Activated CD8-positive, alpha-beta memory T cell treated with anti-CD3 and anti-CD28 coated beads for 36 hours (primary cell): Measurements from ENCODE around the gene NUTF2. TPM values are rescaled to one million over a fixed set of nuclear protein-coding genes. Genes with fewer than 3 reads are reported as not detected.

Source experiments
- CTCF ChIA-PET: fragments of 350-600 bp; sonication (Branson Sonifier 250); formaldehyde crosslinking; loops from one replicate; lab custom pipeline; 2021; ENCODE audit warnings: antibody characterized with exemption; lab: Charles Lee
- POLR2A ChIA-PET: fragments of 350-600 bp; sonication (Branson Sonifier 250); formaldehyde crosslinking; loops from one replicate; lab custom pipeline; 2021; ENCODE audit warnings: antibody characterized with exemption; lab: Charles Lee
- total RNA-seq, 2 experiments: library from RNA; stranded (reverse); gene quantifications; one replicate each; pipeline ENCODE4 v1.2.3, GENCODE V29; 2021

NUTF2 gene
- 100 to 1,000 TPM; 176 to 179 TPM for total RNA-seq

DNA sequence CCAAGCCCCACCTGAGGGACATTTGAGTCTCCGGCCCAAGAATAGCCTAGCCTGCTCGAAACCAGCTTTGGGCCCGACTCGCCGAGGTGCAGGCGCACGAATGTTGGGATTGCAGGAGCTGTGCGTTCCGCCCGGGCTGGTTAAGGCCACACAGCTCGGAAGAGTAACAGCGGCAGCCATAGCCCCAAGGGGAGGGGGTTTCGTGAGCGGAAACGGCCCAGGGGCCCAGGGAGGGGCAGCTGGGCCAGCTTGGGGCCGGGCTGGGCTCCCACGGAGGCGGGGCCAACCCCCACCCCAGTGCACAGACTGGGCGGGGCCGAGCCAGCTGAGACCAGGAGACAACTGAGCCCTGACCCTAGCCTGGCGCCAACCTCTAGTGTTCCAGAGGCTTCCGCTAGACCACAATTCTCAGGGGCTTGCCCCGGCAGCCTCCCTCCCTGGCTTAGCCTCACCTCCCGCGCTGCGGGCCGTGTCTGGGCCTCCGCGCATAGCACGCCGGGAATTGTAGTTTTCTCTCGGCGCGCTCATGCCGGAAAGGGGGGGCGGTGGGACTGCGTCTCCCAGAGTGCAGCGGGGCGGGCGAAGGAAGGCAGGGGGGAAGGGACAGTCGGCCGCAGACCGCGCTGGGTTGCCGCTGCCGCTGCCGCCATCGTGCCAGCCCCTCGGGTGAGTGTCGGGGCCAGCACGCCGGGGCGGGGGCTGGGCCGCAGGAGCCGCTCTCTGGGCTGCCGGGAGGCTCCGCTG, at the start of gene NUTF2:
Gene NUTF2, plus strand, starts transcription at position 614 of the 744 bp plus-strand sequence. CDS start 18,198 bp downstream, outside the sequence.
- ChIA-PET POLR2A (interaction anchor here (1.6 to 1.8 kb wide), 2 partner anchors 13 to 90 kb away, joined by 6 to 8 read pairs; partner anchors contain the start of gene PSMB10), CTCF (interaction anchor here (1.2 to 2.8 kb wide), 3 partner anchors 13 to 36 kb away, joined by 3 to 8 read pairs (median 5); no protein-coding TSS in a partner anchor)

DNA sequence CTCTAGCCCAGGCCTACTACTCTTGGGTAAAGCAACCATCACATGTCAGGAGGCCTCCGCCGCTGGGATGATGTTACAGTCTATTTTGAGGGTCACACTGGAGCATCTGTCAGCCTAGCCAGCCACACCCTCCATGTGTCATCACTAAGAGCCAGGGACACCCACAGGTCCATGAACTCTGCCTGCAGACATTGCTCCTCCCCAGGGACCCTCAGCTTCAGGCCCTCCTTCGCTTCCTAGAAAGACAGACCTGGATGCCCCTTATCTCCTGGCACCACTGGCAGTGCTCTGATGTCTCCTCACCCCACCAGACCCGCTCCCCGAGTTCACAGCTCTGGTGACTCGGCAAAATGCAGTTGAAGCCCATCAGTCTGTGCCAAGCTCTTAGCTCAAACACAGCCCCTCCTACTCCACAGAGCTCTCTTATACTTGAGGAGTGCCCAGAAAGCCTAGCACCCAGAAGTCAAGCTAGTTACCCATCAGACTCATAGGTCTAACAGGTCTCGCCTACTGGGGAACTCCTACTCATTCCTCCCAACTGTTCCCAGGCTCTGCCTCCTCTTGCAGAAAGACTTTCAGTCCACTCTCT, 46.3 kb upstream of the NUTF2 start:
- ChIA-PET CTCF (interaction anchor here (1.1 kb wide), 1 partner anchor 16 kb away, joined by 5 read pairs; no protein-coding TSS in a partner anchor), POLR2A (no interaction called here)

DNA sequence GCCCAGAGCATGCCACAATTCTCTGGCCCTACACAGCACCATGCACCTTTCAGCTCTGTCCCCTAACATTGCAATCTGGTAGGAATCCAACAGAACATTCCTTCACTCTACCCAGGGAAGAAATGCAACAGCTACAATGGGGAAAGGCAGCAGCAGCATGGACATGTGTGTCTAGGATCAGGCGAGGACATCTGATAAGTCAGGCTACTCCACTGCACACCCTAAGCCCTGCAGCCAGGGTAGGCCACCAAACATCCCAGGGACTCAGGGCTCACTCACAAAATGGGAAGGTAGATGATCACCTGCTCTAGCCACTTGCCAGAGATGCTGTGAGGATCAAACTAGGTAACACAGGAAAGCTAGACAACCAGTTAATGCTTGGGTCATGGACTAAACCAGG, 45.5 kb upstream of the NUTF2 start:
- ChIA-PET CTCF (interaction anchor here (1.1 to 3.9 kb wide), 2 partner anchors 15 to 16 kb away, joined by 5 to 20 read pairs; no protein-coding TSS in a partner anchor), POLR2A (no interaction called here)

DNA sequence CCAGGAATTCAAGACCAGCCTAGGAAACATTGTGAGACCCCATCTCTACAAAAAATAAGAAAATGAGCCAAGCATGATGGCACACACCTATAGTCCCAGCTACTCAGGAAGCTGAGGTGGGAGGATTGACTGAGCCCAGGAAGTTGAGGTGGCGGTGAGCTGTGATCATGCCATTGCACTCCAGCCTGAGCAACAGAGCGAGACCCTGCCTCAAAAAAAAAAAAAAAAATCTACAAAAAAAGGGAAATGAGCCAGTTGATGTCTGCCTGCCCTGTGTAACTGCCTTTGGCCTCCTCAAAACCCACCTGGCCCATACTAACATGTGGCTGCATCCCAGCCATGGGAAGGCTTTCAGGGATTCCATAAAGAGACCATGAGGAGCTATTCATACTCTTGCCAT, 44.9 kb upstream of the NUTF2 start:
- ChIA-PET POLR2A (interaction anchor here (0.7 kb wide), 1 partner anchor 41 kb away, joined by 4 read pairs; no protein-coding TSS in a partner anchor), CTCF (interaction anchor here (0.6 to 3.9 kb wide), 2 partner anchors 15 to 136 kb away, joined by 3 to 20 read pairs; no protein-coding TSS in a partner anchor)

DNA sequence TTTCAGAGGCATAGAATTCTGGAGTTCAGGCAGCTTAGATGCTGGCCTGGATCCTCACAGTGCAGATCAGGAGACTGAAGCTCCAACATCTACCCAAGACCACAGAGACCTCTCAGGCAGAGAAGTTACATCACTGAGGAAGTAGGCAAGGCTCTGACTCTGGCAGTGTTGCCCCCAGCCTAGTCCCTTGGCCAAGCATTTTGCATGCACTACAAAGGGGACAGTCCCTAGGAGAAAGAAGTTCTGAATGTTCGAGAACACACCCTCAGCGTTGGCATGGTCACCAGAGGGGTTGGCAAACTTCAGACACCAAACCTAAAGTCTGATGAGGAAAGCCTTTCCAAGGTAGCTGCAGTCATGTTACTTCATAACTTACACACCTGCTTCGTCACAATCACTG, 42.8 kb upstream of the NUTF2 start:
- ChIA-PET CTCF (interaction anchor here (0.7 to 3.9 kb wide), 2 partner anchors 13 to 573 kb away, joined by 3 to 20 read pairs; no protein-coding TSS in a partner anchor), POLR2A (no interaction called here)

DNA sequence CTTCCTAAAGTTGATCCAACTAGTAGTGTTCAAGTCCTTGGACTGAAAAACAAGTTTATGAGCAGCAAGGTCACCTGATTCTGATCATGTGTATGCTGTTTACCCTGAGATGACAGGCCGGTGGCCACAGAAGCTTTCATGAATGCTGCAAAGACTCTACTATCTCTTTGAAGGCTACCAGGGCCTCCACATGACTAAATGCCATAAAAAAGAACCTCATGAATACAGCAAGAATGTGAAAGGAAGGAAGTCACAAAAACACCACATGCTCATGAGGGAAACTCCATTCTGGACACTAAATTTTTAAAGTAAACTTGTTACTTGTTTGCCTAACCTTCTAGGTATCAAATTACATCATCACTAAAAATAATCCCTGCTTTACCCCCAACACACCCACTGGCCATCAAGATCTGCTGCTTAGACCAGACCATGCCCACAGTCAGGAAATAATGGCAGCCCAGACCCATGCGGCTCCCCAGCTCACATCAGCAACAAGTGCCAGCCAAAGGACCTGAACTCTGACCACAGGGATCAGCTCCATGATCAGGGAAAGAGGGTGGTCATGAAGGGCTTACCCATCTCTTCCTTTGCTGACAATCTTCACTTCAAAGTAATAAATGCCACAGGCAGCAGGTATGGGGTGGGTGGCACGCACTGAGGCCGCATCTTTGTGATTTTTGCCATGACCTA, 41.7 kb upstream of the NUTF2 start:
- ChIA-PET POLR2A (no interaction called here), CTCF (interaction anchor here (3.9 kb wide), 1 partner anchor 12 kb away, joined by 20 read pairs; no protein-coding TSS in a partner anchor)

DNA sequence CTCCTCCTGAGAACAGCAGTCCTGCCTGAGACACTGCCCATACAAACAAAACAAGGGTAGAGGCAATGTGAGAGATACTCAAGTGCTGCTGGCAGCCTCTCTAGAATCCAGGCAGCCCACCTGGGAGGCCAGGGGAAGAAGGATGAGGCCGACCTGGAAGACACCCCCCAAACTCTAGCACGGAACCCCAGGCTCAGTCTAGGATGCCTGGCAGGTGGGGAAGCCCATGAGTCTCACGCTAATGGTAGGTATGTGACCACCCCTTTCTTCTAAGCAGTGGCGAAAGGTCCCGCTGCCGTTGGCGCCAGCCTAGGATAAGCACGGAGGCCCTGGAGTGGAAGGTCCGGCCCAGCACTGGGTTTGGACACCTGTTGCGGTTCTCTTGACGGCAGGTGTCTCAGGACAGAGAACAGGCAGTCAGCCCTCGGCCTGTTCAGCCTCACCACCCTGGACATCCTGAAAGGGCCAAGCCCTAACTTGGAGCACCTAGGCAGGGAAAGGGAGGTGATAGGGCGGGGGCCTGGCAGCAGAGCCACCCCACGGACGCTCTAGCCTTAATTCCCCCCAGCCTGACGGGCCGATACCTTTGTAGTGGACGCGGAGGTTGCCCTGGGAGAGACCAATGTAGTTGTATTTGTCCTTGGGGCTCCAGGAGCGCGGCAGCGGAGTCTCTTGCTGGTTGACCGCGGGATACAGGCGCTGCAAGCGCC, 40.9 kb upstream of the NUTF2 start:
- ChIA-PET CTCF (interaction anchor here (0.5 to 3.2 kb wide), 6 partner anchors 11 to 160 kb away, joined by 3 to 31 read pairs (median 4); partner anchors contain the start of genes CENPT and GFOD2), POLR2A (interaction anchor here (1.1 to 1.7 kb wide), 4 partner anchors 28 to 139 kb away, joined by 3 to 5 read pairs (median 4); partner anchors contain the start of genes C16orf86, ENKD1 and GFOD2)

DNA sequence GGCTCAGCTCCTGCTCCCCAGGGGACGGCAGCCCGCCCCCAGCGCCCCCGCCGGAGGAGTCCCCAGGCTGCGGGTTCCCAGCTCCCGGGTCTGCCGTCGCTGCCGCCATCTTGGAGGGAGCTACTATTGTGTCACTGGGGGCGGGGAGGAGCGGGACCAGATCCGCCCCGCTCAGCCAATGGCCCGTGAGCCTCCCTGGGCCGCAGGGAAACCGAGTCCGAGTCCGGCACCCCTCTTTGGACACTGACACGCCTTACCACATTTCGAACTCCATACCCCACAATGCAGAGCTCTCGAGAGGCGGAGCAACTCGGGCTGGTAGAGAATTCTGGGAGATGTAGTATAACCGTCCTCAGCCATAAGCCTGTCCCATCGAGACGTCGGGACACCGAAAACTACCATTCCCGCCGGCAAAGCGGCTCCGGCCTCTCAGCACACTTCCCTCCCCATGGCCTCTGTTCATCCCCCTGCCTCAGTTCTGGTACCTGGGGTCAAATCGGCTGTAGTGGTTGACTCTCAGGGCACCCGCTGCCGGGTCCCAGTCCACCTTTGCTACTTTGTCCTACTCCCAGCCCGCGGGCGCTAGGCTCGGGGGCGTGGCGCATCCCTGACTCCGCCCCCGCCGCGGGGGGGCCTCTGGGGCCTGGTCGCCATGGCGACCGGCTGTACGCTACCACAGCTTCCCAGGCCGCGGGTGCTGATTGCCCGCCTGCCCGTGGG, 40.1 kb upstream of the NUTF2 start, which contains the start of the genes RANBP10 and TSNAXIP1:
Gene RANBP10, minus strand, starts transcription at position 133 of the 720 bp plus-strand sequence. Its CDS starts 24 bp downstream, at position 109.
Gene TSNAXIP1, plus strand, starts transcription at position 462 of the 720 bp plus-strand sequence. CDS start 261 bp downstream, outside the sequence.
- CTCF ChIA-PET, result interaction anchor here (0.5 to 3.2 kb wide), 8 partner anchors 10 to 286 kb away, joined by 3 to 31 read pairs (median 4); partner anchors contain the start of genes CENPT and GFOD2
- POLR2A ChIA-PET, result interaction anchor here (0.6 to 1.7 kb wide), 5 partner anchors 27 to 146 kb away, joined by 3 to 5 read pairs (median 4); partner anchors contain the start of genes ACD, C16orf86, ENKD1 and GFOD2

DNA sequence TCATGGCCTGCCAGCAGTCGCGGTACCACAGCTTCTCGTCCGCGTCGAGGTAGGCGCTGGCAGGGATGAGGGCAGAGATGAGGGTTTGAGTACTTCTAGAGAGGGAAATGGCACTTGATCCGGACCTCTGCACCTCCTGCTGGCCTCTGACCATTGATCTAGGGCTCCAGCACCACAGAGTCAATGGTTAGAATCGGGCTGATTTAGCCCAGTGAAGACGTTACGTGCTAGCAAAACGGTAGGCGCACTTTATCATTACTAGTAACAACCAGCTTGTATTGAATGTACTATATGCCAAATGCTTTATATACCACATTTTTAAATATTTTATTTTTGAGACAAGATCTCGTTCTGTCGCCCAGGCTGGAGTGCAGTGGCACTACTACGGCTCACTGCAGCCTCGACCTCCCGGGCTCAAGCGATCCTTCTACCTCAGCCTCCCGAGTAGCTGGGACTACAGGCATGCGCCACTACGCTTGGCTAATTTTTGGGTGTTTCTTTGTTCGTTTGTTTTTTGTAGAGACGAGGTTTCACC, 39.5 kb upstream of the NUTF2 start:
- ChIA-PET POLR2A (interaction anchor here (0.6 to 1.7 kb wide), 5 partner anchors 27 to 147 kb away, joined by 3 to 5 read pairs (median 4); partner anchors contain the start of genes ACD, C16orf86, ENKD1 and GFOD2), CTCF (interaction anchor here (0.7 to 3.2 kb wide), 9 partner anchors 10 to 480 kb away, joined by 3 to 31 read pairs (median 3); partner anchors contain the start of gene GFOD2)

DNA sequence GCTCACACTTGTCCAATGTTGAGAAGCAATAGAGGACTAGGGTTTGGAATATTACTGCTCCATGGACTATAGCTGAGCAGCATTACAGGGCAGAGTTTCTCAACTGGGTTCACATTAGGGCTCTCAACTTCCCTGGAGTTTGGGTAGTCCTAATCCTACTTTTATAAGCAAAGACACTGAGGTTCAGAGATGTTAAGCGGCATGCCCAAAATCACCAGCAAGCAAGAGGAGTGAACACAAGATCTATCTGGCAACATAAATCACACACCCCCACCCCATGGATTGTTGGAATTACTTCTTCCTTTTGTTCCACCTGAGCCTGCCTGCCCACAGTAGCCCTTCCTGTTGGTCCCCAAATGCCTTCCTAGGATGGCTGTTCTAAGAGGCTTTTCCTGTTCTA, 34.8 kb upstream of the NUTF2 start:
- CTCF ChIA-PET, result interaction anchor here (1.1 to 1.2 kb wide), 2 partner anchors 16 to 229 kb away, joined by 3 to 4 read pairs; no protein-coding TSS in a partner anchor
- POLR2A ChIA-PET, result no interaction called here

DNA sequence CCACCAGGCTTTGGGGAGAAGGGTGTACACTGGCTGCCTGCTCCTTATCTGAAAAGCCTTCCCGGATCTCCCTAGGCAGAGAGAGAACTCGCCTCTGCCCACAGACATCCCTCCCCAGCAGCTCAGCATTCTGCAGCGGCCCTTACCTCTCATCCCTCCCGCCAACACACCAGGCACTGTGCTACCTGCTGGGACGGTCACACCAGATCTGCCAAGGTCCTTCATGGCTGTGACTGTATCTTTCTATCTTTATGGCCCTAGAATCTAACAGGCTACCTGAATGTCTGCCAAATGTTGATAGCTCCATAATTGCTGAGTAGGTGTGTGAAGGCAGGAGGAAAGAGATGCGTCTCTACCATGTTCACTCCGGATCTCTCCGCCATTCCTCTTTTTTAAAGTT, 32.2 kb upstream of the NUTF2 start:
- CTCF ChIA-PET, result interaction anchor here (0.6 to 1.3 kb wide), 5 partner anchors 43 to 294 kb away, joined by 3 to 5 read pairs (median 3); no protein-coding TSS in a partner anchor
- POLR2A ChIA-PET, result no interaction called here

DNA sequence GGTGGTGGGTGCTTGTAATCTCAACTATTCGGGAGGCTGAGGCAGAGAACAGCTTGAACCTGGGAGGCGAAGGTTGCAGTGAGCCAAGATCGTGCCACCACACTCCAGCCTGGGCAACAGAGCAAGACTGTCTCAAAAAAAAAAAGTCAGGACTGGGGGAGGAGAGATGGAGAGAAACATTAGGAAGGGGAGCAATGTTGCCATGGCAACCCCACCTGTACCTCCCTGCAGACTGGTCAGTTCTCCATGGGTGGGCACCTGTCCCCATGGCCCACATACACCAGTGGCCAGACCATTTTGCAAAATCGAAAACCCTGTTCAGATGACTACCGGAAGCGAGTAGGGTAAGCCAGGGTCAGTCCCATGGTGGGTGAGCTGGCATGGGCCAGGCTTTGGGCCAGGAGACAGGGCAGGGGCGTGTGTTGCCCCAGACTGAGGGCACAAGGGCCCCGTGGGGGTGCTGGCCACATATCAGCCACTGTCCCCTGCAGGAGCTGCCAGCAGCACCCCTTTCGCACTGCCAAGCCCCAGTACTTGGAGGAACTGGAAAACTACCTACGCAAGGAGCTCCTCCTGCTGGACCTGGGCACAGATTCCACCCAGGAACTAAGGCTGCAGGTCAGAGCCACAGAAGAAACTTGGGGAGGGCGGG, 26.0 kb upstream of the NUTF2 start:
- CTCF ChIA-PET, result interaction anchor here (1.2 kb wide), 1 partner anchor 299 kb away, joined by 6 read pairs; no protein-coding TSS in a partner anchor
- POLR2A ChIA-PET, result no interaction called here

DNA sequence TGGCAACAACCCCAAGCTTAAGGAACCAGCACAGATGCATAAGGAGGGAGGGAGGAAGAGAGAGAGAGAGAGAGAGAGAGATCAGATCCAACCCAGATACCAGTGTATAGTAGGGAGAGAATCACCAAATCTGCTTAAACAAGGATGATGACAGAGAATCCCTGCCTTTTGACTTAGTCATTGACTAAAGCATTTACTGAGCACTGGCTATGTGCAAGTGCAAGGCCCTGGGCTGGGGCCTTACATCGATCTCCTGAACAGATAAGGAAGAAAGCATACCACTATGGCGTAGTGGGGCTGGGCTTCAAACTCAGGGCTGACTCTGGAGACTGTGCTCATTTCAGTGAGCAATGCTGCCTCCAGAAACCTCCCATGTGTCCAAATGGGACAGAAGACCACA, 24.2 kb upstream of the NUTF2 start:
- POLR2A ChIA-PET, result no interaction called here
- CTCF ChIA-PET, result interaction anchor here (0.7 kb wide), 1 partner anchor 150 kb away, joined by 3 read pairs; no protein-coding TSS in a partner anchor

DNA sequence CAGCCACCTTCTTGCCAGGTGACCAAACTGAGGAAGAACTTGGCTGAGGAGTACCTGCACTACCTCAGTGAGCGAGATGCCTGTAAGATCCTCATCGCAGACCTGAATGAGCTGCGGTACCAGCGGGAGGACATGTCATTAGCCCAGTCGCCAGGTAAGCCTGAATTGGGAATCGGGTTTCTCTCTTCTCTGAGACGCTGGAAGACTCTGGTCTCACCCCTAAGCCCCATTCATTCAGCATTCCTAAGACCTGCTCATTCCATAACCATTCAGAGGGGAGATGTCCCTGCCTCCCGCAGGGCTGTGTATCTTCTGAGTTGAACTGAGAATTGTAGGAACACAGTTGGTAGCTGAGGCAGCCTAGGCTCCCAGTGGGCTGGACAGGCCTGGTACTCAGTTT, 21.6 kb upstream of the NUTF2 start:
- CTCF ChIA-PET, result no interaction called here
- POLR2A ChIA-PET, result no interaction called here

DNA sequence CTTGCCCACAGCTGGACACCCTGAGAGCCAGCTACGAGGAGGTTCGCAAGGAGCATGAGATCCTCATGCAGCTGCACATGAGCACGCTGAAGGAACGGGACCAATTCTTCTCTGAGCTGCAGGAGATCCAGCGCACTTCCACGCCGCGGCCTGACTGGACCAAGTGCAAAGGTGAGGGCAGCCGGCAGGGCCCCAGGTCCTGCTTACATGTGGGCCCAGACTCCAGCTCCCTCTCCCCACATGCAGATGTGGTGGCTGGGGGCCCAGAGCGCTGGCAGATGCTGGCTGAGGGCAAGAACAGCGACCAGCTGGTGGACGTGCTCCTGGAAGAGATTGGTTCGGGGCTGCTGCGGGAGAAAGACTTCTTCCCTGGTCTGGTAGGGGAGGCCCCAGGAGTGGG, 20.8 kb upstream of the NUTF2 start:
- ChIA-PET POLR2A (no interaction called here), CTCF (interaction anchor here (1.0 to 1.7 kb wide), 2 partner anchors 10 kb away, joined by 4 to 7 read pairs; no protein-coding TSS in a partner anchor)

DNA sequence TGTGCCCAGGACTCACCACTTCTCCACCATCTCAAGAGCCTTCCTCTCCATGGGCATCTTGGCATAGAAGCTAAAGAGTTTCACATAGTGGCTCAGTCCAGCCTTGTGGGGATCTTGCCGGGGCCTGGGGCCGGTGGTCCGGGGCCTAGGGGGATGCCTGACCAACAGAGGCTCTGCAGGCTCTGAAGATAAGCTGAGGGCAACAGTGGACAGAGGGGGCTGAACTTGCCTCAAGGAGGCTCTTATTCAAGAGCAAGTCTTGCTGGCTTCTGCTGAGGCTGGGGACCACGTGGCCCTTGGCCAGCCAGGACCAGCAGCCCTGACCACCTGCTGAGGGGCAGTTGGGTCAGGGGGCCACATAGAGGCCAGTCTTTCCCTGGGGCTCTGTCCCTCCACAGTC, 18.1 kb upstream of the NUTF2 start:
- ChIA-PET POLR2A (no interaction called here), CTCF (interaction anchor here (0.6 to 2.2 kb wide), 2 partner anchors 12 to 15 kb away, joined by 3 to 8 read pairs; no protein-coding TSS in a partner anchor)
